Right ventricle myocardium inferior (tissue), 1 donor: ENCODE measurements around the gene MIOX. TPM values are rescaled to one million over a fixed set of nuclear protein-coding genes. Genes with fewer than 3 reads are reported as not detected.
"Not testable (repeated sequence)": the region's sequence is repeated elsewhere in the genome, so short reads cannot be mapped to it uniquely, and the experiment has no call there.

Experiments used
- ATAC-seq: fragments of 200-7000 bp; cut with Tn5 transposase; one replicate; pipeline ENCODE4 v1.9.1; 2020; ENCODE audit warnings: mild to moderate bottlenecking, moderate library complexity
- DNase-seq: peaks from one replicate; pipeline ENCODE4 v3.0.0; 2021; ENCODE audit errors: missing footprints
- intact Hi-C: fragments of 100-400 bp; cut with DNase I; formaldehyde crosslinking; loops from one replicate; pipeline ENCODE4 v1.11.0; 2022
- total RNA-seq: library from RNA; stranded (reverse); fragmentation: NEBNext Ultra II Directional; extraction: Animal tissue kit (Norgen Biotek cat#: 25700); gene quantifications from one replicate; pipeline ENCODE4 v1.2.1, GENCODE V29; 2021
- donor health status: DM: no; HTN: yes; CAD: no; lungs with severe emphysema.

MIOX gene
- total RNA-seq, 1 donor from 2014 or later = not detected

GRCh38 chr22:50531962-50532674 is 45.5 kb downstream of the MIOX start:
- ATAC-seq (peak; percentile 56), DNase-seq (peak; percentile 91)
- intact Hi-C loops = no loop called here

- ATAC-seq = no peak
- peak; percentile 33 for DNase-seq
Observed at GRCh38 chr22:50532824-50533796, 46.5 kb downstream of the MIOX start.

GRCh38 chr22:50533856-50534711 is 47.4 kb downstream of the MIOX start:
- peak; percentile 61 for DNase-seq
- intact Hi-C loops, ATAC-seq: not testable (repeated sequence)

More at GRCh38 chr22:50532824-50533796, 46.5 kb downstream of the MIOX start:
- intact Hi-C loops = no loop called here

- DNase-seq (no peak), ATAC-seq (no peak)
- intact Hi-C loops = no loop called here
Observed at GRCh38 chr22:50535113-50535512, 48.5 kb downstream of the MIOX start.

GRCh38 chr22:50536226-50536625 is 49.6 kb downstream of the MIOX start:
- intact Hi-C loops = no loop called here
- ATAC-seq (no peak), DNase-seq (no peak)

- intact Hi-C loops = no loop called here
- DNase-seq (peak; percentile 52), ATAC-seq (no peak)
Observed at GRCh38 chr22:50537765-50538164, 51.1 kb downstream of the MIOX start.

Other genes with a start within 250 kb of the MIOX start
- 17.5 TPM for gene TUBGCP6, start 241.8 kb upstream of the MIOX start, total RNA-seq
- gene HDAC10, start 235.6 kb upstream of the MIOX start, total RNA-seq = 14.5 TPM
- 18.2 TPM for gene MAPK12, start 225.2 kb upstream of the MIOX start, total RNA-seq
- gene MAPK11, start 216.5 kb upstream of the MIOX start, total RNA-seq = 10.0 TPM
- 70.6 TPM for gene PLXNB2, start 179.2 kb upstream of the MIOX start, total RNA-seq
- 1.7 TPM for gene DENND6B, start 159.8 kb upstream of the MIOX start, total RNA-seq
- gene PPP6R2, start 143.5 kb upstream of the MIOX start, total RNA-seq = 42.4 TPM
- 47.7 TPM for gene SBF1, start 11.8 kb upstream of the MIOX start, total RNA-seq
- not detected for gene ADM2, start 5.3 kb upstream of the MIOX start, total RNA-seq
- gene LMF2, start 20.8 kb downstream of the MIOX start, total RNA-seq = 24.9 TPM
- gene NCAPH2, start 21.4 kb downstream of the MIOX start, total RNA-seq = 26.7 TPM
- not detected for gene SCO2, start 38.7 kb downstream of the MIOX start, total RNA-seq
- 15.5 TPM for gene TYMP, start 43.2 kb downstream of the MIOX start, total RNA-seq
- not detected for gene KLHDC7B, start 59.0 kb downstream of the MIOX start, total RNA-seq
- gene SYCE3, start 76.1 kb downstream of the MIOX start, total RNA-seq = not detected
- 370 TPM for gene CPT1B, start 91.6 kb downstream of the MIOX start, total RNA-seq
- 37.8 TPM for gene CHKB, start 96.0 kb downstream of the MIOX start, total RNA-seq
- gene MAPK8IP2, start 113.9 kb downstream of the MIOX start, total RNA-seq = 0.57 TPM
- 21.3 TPM for gene ARSA, start 141.3 kb downstream of the MIOX start, total RNA-seq
- gene SHANK3, start 186.0 kb downstream of the MIOX start, total RNA-seq = 22.2 TPM